ENCODE results near the gene TCEAL2. TPM values are rescaled to one million over a fixed set of nuclear protein-coding genes. Genes with fewer than 3 reads are reported as not detected.

TCEAL2 gene
- total and polyA plus RNA-seq, 2 of the 8 experiments (the other 6 are each of a cell fraction or from before 2014, with no cell fraction given) = 15.1 TPM; not detected in 1

- TF ChIP-seq, protein P1, sequence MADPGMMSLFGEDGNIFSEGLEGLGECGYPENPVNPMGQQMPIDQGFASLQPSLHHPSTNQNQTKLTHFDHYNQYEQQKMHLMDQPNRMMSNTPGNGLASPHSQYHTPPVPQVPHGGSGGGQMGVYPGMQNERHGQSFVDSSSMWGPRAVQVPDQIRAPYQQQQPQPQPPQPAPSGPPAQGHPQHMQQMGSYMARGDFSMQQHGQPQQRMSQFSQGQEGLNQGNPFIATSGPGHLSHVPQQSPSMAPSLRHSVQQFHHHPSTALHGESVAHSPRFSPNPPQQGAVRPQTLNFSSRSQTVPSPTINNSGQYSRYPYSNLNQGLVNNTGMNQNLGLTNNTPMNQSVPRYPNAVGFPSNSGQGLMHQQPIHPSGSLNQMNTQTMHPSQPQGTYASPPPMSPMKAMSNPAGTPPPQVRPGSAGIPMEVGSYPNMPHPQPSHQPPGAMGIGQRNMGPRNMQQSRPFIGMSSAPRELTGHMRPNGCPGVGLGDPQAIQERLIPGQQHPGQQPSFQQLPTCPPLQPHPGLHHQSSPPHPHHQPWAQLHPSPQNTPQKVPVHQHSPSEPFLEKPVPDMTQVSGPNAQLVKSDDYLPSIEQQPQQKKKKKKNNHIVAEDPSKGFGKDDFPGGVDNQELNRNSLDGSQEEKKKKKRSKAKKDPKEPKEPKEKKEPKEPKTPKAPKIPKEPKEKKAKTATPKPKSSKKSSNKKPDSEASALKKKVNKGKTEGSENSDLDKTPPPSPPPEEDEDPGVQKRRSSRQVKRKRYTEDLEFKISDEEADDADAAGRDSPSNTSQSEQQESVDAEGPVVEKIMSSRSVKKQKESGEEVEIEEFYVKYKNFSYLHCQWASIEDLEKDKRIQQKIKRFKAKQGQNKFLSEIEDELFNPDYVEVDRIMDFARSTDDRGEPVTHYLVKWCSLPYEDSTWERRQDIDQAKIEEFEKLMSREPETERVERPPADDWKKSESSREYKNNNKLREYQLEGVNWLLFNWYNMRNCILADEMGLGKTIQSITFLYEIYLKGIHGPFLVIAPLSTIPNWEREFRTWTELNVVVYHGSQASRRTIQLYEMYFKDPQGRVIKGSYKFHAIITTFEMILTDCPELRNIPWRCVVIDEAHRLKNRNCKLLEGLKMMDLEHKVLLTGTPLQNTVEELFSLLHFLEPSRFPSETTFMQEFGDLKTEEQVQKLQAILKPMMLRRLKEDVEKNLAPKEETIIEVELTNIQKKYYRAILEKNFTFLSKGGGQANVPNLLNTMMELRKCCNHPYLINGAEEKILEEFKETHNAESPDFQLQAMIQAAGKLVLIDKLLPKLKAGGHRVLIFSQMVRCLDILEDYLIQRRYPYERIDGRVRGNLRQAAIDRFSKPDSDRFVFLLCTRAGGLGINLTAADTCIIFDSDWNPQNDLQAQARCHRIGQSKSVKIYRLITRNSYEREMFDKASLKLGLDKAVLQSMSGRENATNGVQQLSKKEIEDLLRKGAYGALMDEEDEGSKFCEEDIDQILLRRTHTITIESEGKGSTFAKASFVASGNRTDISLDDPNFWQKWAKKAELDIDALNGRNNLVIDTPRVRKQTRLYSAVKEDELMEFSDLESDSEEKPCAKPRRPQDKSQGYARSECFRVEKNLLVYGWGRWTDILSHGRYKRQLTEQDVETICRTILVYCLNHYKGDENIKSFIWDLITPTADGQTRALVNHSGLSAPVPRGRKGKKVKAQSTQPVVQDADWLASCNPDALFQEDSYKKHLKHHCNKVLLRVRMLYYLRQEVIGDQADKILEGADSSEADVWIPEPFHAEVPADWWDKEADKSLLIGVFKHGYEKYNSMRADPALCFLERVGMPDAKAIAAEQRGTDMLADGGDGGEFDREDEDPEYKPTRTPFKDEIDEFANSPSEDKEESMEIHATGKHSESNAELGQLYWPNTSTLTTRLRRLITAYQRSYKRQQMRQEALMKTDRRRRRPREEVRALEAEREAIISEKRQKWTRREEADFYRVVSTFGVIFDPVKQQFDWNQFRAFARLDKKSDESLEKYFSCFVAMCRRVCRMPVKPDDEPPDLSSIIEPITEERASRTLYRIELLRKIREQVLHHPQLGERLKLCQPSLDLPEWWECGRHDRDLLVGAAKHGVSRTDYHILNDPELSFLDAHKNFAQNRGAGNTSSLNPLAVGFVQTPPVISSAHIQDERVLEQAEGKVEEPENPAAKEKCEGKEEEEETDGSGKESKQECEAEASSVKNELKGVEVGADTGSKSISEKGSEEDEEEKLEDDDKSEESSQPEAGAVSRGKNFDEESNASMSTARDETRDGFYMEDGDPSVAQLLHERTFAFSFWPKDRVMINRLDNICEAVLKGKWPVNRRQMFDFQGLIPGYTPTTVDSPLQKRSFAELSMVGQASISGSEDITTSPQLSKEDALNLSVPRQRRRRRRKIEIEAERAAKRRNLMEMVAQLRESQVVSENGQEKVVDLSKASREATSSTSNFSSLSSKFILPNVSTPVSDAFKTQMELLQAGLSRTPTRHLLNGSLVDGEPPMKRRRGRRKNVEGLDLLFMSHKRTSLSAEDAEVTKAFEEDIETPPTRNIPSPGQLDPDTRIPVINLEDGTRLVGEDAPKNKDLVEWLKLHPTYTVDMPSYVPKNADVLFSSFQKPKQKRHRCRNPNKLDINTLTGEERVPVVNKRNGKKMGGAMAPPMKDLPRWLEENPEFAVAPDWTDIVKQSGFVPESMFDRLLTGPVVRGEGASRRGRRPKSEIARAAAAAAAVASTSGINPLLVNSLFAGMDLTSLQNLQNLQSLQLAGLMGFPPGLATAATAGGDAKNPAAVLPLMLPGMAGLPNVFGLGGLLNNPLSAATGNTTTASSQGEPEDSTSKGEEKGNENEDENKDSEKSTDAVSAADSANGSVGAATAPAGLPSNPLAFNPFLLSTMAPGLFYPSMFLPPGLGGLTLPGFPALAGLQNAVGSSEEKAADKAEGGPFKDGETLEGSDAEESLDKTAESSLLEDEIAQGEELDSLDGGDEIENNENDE (IDR thresholded peaks at IDR 0.05; ENCODE audit: insufficient replicate concordance, low read length) = no peak
- TF ChIP-seq KDM1A (IDR thresholded peaks at IDR 0.05; ENCODE audit: borderline replicate concordance, low read length) (no peak), SUZ12 (IDR thresholded peaks at IDR 0.05; ENCODE audit: low read length) (no peak), RXRA (IDR thresholded peaks at IDR 0.05; ENCODE audit: insufficient read depth, low read depth, low read length) (no peak), EZH2 (IDR thresholded peaks at IDR 0.05; ENCODE audit: low read depth, low read length, severe bottlenecking) (no peak), PHF8 (conservative IDR thresholded peaks at IDR 0.05; ENCODE audit: low read depth, low read length) (no peak), CTCF (IDR thresholded peaks at IDR 0.05; ENCODE audit: control extremely low read depth in 1 of 3, insufficient read depth in 1 of 3, low read depth in 1 of 3, low read length in 3 of 3) (no peak), SRF (IDR thresholded peaks at IDR 0.05; ENCODE audit: low read depth, low read length) (no peak), JUND (IDR thresholded peaks at IDR 0.05; ENCODE audit: low read length) (no peak)
These were observed 12.6 kb downstream of the TCEAL2 start (continued) for GRCh38 chrX:102138064-102138463.

All from H1 (cell line).